ENCODE data around the gene GRB7.

DNA sequence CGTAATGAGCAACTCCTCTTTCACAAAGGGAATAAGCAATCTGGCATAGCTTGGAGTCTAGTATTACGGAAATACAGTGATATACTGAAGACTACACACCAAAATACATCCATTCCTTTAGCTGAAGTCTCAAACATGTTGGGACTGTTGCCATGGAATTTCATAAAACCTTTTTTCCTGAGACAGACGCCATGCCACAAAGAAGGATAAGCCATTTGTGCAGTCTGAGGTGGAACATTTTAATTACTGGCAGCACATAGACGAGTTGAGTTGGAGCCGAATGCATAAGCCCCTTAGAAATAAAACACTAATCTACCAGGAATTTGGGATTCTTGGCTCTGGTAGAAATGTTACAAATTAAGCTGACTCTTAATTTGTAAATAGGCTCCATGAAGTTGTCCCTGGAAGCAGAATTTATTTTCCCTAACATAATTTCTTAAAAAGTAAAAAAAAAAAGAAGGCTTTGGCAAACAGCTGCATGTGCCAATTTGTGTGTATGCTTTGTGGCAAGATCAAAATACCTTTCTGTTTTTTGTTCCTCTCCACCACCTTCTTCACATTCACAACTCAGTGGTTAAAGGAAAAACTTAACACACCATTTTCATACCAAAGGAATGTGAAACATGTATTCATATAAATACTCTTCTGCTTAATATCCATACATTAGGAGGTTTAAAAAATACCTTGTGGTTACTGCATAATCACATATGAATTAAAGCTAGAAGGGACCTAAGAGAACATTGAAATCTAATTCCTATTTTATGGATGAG, 25.5 kb downstream of the GRB7 start:
- TF ChIP-seq, protein P1, sequence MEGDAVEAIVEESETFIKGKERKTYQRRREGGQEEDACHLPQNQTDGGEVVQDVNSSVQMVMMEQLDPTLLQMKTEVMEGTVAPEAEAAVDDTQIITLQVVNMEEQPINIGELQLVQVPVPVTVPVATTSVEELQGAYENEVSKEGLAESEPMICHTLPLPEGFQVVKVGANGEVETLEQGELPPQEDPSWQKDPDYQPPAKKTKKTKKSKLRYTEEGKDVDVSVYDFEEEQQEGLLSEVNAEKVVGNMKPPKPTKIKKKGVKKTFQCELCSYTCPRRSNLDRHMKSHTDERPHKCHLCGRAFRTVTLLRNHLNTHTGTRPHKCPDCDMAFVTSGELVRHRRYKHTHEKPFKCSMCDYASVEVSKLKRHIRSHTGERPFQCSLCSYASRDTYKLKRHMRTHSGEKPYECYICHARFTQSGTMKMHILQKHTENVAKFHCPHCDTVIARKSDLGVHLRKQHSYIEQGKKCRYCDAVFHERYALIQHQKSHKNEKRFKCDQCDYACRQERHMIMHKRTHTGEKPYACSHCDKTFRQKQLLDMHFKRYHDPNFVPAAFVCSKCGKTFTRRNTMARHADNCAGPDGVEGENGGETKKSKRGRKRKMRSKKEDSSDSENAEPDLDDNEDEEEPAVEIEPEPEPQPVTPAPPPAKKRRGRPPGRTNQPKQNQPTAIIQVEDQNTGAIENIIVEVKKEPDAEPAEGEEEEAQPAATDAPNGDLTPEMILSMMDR (IDR thresholded peaks at IDR 0.05), result no peak
- no peak for TF ChIP-seq POLR2A (IDR thresholded peaks at IDR 0.05)
